Rectal smooth muscle tissue (tissue), 1 donor: ENCODE results near the gene RIMS4.
"Not testable (repeated sequence)": the region's sequence is repeated elsewhere in the genome, so short reads cannot be mapped to it uniquely, and the experiment has no call there.

ENCODE experiments used
- H3K27ac ChIP-seq: one replicate; pipeline ENCODE4 v1.7.0; 2013; ENCODE audit warnings: low read depth, low read length, inconsistent platforms
- H3K27me3 ChIP-seq: one replicate; pipeline ENCODE4 v1.7.0; 2013; ENCODE audit warnings: low read length; ENCODE audit not compliant: control insufficient read depth, insufficient read depth
- H3K36me3 ChIP-seq: one replicate; pipeline ENCODE4 v1.7.0; 2013; ENCODE audit warnings: low read length; ENCODE audit not compliant: control insufficient read depth, insufficient read depth
- H3K4me1 ChIP-seq: one replicate; pipeline ENCODE4 v1.7.0; 2013; ENCODE audit warnings: low read length; ENCODE audit not compliant: control insufficient read depth, insufficient read depth
- H3K4me3 ChIP-seq: one replicate; pipeline ENCODE4 v1.7.0; 2013; ENCODE audit warnings: low read length
- H3K9ac ChIP-seq: one replicate; pipeline ENCODE4 v1.7.0; 2013; ENCODE audit warnings: low read length

The RIMS4 gene

GRCh38 chr20:44827401-44827800 lies 17.1 kb upstream of the RIMS4 start:
- Histone ChIP-seq H3K9ac (no peak overlapping the region), H3K4me1 (no peaks in the 10 kb centered on the region), H3K27ac (no peak overlapping the region), H3K36me3 (no peaks in the 10 kb centered on the region), H3K4me3 (no peak overlapping the region), H3K27me3 (no peaks in the 10 kb centered on the region)

DNA sequence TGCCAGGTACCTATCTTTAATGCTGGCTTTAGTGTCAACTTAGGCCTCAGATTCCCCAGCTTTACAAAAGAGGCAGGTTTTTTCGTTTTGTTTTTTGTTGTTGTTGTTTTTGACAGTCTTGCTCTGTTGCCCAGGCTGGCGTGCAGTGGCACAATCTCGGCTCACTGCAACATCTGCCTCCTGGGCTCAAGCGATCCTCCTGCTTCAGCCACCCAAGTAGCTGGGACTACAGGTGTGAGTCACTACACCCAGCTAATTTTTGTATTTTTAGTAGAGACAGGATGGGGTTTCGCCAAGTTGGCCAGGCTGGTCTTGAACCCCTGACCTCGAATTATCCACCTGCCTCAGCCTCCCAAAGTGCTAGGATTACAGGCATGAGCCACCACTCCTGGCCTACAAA lies 11.2 kb upstream of the RIMS4 start:
- not testable (repeated sequence) for H3K9ac ChIP-seq, H3K27ac ChIP-seq, H3K4me3 ChIP-seq, H3K4me1 ChIP-seq, H3K36me3 ChIP-seq, H3K27me3 ChIP-seq

DNA sequence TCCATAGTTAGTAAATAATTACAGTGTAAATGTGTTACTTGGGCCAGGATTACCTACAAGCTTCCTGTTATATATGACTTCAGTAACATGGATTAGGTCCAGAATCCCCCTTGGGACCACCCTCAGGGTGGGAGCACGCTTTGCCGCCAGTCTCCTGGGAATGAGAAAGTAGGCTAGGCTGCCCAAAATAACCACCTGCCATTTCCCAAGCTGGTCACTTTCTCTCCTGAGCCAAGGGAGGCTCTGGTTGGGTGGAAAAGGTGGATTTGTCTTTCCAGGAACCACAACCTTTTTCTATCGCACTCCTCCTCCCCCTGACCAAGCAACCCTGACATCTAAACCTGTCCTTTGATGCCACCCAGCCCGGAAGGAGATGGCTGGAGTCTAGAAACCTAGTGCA lies 9.6 kb upstream of the RIMS4 start:
- Histone ChIP-seq H3K4me1 (no peaks in the 10 kb centered on the region), H3K27ac (no peak overlapping the region), H3K36me3 (no peaks in the 10 kb centered on the region), H3K27me3 (no peaks in the 10 kb centered on the region), H3K9ac (no peak overlapping the region), H3K4me3 (no peak overlapping the region)

DNA sequence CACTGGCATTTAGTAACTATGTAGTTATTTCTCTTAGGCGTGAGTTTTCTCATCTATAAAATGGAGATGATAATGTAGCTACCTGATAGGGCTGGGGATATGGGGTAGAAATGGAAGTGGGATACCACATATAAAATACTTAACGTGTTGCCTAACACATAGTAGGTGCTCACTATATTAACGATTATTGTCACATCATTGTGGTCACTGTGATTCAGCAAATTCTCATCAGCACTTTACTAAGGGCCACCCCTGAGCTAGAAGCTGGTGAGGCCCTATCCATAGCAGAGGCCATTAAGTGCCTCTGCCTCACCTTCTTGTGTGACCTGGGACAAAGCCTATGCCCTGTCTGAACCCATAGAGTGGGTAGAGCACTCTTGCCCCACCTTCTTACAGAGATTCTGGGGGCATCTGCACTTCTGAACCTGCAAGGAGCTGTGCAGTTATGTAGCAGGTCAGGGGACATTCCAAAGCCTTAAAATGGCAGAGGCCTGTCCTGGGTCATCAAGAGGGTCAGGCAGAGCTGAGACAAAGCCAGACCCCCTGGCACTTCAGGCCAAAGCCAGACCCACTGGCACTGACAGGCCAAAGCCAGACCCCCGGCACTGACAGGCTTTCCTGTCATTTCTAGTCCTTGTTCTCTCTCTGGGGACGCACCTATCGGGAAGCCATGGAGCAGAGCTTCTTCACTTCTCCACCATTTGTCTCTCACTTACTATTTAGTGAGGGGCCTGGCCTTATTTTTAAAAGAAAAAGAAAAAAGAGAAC lies 7.0 kb upstream of the RIMS4 start:
- H3K27me3 ChIP-seq: no peaks in the 10 kb centered on the region
- H3K27ac ChIP-seq: no peak overlapping the region
- H3K9ac ChIP-seq: no peak overlapping the region
- no peaks in the 10 kb centered on the region for H3K4me1 ChIP-seq
- no peak overlapping the region for H3K4me3 ChIP-seq
- H3K36me3 ChIP-seq: no peaks in the 10 kb centered on the region

- H3K4me1 ChIP-seq: no peaks in the 10 kb centered on the region
- H3K27me3 ChIP-seq: peaks cover 9% of the 10 kb centered on the region
- no peaks in the 10 kb centered on the region for H3K36me3 ChIP-seq
- no peak overlapping the region for H3K9ac ChIP-seq
- H3K4me3 ChIP-seq: no peak overlapping the region
- no peak overlapping the region for H3K27ac ChIP-seq
Measured at GRCh38 chr20:44814937-44815336, 4.6 kb upstream of the RIMS4 start.

DNA sequence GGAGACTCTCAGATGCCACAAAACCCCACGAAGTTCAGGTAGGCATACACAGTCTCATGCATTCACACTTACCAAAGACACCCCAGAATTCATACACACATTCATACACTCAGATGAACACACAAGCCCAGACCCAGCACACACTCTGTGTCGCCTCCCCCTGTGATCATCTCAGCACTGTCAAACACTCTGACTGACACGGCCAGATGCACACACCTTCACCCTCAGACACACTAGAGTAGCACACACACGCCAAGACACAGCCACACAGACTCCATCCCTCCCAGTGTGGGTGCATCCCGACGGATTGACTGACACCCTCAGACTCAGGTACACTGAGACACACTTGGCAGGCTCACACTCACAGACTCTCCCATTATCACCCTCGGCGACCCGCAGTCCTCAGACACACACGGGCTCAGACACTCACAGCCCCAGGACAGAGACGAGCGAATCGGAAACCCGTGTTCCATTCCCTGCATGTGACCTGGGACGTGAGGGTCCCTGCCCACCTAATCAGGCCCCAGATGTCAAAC lies 872 bp upstream of the RIMS4 start:
- Histone ChIP-seq H3K4me1 (no peaks in the 10 kb centered on the region), H3K27ac (no peak overlapping the region), H3K27me3 (peaks cover 24% of the 10 kb centered on the region), H3K36me3 (no peaks in the 10 kb centered on the region), H3K9ac (no peak overlapping the region), H3K4me3 (no peak overlapping the region)

DNA sequence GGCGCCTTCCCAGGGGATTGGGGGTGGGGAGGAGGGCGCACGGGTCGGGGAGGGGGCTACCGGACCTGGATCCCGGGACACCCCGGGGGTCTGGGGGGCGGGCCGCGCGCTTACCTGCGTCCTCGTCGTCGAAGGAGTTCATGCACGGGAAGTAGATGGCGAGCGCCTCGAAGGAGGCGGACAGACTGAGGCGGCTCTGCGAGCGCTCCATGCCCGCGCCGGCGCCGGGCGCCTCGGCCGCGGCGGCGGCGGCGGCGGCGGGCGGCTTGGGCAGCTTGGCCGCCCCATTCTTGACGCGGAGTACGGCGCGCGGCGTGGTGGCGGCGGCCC lies 320 bp downstream of the RIMS4 start:
- H3K4me3 ChIP-seq: no peak overlapping the region
- H3K9ac ChIP-seq: no peak overlapping the region
- no peak overlapping the region for H3K27ac ChIP-seq

DNA sequence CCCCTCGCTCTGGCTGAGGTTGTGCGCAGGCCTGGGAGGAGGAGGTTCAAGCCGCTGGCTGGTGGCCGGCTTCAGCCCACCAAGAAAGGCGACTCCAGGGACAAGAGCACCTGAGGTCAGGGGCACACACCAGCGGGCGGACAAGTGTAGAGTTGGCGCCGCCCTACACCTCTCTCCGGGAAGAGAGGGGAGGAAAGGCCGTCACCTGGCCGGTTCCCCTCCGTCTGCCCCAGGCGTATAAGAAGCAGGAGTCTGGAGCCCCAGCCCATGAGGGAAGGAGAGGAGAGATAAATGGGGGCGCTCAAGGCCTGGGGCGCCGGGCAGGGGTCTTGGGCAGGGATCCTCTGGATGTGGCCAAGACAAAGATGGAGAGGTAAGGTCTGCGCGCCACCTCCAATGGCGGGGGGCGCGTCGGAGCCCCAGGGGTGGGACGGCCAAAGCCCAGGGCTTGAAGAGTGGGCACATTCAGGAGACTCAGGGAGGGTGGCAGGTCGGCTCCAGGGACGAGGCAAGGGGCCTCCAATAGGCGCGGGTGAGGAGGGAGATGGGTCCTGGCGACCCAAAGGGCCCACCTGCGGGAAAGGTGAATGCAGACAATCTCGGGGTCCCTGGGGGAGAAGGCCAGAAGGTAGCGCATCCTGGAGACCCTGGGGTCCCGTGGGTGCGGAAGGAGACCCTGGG lies 826 bp downstream of the RIMS4 start:
- H3K4me1 ChIP-seq: no peaks in the 10 kb centered on the region
- no peak overlapping the region for H3K27ac ChIP-seq
- H3K27me3 ChIP-seq: peaks cover 26% of the 10 kb centered on the region
- H3K36me3 ChIP-seq: no peaks in the 10 kb centered on the region
- no peak overlapping the region for H3K9ac ChIP-seq
- H3K4me3 ChIP-seq: no peak overlapping the region

More for the DNA sequence above, 320 bp downstream of the RIMS4 start:
- no peaks in the 10 kb centered on the region for H3K36me3 ChIP-seq
- no peaks in the 10 kb centered on the region for H3K4me1 ChIP-seq
- H3K27me3 ChIP-seq: peaks cover 26% of the 10 kb centered on the region

DNA sequence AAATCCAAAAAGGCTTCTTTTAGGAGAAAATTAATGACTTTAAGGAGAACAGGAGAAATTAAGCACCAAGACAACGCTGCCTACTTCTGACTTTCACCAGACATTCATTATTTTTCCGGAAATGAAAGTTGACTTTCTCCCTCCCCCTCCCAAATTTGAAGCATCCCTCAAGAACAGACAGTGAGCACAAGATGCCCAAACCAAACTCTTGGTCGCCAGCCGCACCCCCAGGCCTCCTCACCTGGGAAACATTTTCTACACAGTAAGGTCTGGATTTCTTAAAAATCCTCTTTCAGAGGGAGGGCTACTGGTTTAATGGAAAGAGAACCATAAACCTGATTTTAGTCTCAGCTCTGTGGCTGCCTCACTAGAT lies 2.7 kb downstream of the RIMS4 start:
- H3K36me3 ChIP-seq: no peaks in the 10 kb centered on the region
- H3K4me1 ChIP-seq: no peaks in the 10 kb centered on the region
- H3K4me3 ChIP-seq: no peak overlapping the region
- no peak overlapping the region for H3K9ac ChIP-seq
- peaks cover 29% of the 10 kb centered on the region for H3K27me3 ChIP-seq
- H3K27ac ChIP-seq: no peak overlapping the region

DNA sequence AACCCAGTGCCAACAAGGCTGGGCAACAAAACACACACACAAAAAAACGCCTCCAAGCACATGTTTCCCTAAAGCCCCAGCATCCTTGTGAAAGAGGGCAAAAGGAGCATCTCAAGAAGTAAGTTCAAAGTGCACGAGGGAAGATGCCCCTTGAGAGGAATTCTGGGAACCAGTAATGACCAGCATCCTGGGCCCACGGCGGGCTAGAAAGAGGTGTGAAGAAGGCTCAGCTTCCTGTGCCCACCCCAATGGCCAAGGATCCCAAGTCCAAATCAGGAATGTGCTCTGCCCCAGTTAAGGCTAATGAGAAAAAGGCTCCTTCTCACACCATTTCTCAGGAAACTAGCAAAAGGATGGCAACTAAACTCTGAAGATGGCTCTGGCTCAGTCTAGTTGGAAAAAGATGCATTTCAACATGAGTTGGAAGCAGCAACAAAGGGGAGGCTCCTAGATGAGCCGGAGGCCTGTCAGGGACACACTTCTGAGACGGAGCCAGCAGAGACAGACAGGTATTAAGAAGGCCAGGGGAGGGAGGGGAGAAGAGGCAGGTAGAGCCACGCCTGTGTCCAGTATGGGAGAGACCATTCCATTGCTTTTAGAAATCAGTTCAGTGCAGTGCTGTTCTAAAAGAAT lies 3.2 kb downstream of the RIMS4 start:
- Histone ChIP-seq H3K36me3 (no peaks in the 10 kb centered on the region), H3K4me3 (no peak overlapping the region), H3K27me3 (peaks cover 29% of the 10 kb centered on the region), H3K27ac (no peak overlapping the region), H3K4me1 (no peaks in the 10 kb centered on the region), H3K9ac (no peak overlapping the region)

- Histone ChIP-seq H3K9ac (no peak overlapping the region), H3K27me3 (peaks cover 25% of the 10 kb centered on the region), H3K36me3 (no peaks in the 10 kb centered on the region), H3K27ac (no peak overlapping the region), H3K4me1 (no peaks in the 10 kb centered on the region), H3K4me3 (no peak overlapping the region)
Measured at GRCh38 chr20:44805979-44806620, 4.2 kb downstream of the RIMS4 start.

DNA sequence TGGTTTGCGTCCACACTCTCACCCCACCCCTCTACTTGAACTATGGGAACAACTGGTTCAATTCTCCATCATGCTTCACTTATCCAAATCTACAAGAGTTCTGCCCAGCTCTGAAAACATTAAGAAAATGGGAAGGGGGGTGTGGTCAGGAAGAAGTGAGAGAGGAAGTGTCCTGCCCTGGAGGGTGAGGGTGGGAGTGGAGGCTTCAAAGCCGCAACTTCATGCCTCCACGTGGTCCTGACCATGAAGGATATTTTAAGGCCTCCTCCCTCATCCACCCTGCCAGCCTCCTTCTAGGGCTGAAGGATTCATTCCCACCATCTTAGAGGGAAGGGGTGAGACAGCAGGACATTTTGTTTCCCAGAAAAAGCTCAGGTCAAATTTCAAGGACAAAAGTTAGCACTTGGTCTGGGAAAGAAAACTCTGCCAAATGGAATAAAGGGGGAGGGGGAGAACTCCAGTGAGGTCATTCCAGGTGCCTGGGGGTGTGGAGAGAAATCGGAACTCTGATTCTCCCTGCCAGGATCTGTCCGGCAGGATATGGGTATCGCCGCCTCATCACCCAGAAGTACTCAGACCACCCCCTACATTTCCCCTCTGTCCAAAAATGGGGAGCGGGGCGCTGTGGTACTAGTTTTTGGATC lies 4.9 kb downstream of the RIMS4 start:
- H3K27me3 ChIP-seq: peaks cover 20% of the 10 kb centered on the region
- no peak overlapping the region for H3K9ac ChIP-seq
- H3K36me3 ChIP-seq: no peaks in the 10 kb centered on the region
- H3K27ac ChIP-seq: no peak overlapping the region
- H3K4me3 ChIP-seq: no peak overlapping the region
- no peaks in the 10 kb centered on the region for H3K4me1 ChIP-seq
